ENCODE data around the gene THEM5.

THEM5 gene

DNA sequence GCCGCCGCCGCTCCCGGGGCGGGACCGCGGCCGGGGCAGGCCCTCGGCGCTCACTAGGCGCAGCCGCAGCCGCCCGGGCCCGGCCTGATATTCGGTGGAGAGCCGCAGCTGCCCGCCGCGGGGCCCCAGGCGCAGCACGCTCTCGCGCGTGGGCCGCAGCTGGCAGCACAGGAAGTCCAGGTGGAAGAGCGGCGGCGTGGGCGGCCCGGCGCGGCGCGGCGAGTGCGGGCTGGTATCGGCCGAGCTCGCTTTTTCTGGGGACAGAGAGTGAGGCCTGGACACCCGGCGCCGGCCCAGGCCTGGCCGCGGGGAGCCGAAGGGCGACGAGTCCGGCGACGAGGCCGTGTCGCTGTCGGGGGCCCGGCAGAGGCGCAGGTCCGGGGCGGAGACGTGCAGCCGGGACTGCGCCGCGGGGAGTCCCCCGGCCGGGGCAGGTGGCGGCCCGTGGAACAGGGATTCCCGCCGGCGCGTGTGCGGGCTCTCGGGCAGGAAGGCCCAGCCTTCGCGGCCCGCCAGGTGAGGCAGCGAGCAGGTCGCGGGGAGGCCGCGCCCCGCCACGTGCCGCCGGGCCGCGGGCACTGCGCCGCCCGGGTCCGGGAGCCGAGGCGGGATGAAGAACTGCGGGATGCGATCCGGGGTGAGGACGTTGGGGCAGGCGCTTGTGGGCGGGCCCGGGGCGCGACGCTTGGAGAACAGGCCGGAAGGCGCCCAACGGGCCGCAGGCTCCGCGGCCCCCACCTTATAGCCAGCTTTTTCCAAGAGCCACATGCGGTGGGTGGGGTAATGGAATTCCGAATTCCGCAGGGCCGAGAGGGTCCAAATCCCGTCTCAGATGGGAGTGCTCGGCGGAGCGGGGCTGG lies 15.1 kb downstream of the THEM5 start:
- peak; percentile 58 for DNase-seq

DNA sequence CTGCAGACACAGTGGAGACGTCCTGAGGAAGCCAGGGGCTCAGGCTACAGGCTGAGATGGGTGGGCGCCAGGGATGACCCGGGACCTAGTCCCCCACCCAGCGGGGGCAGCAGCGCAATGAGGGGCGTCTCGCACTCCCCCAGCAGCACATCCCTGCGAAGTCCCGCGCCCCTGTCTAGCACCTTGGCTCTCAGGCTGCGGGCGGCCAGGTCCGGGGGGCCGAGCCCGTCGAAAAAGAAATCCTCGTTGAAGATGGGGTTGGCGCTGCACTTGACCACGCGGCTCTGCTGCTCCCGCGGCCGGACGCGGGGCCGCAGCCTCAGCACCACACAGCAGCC lies 15.7 kb downstream of the THEM5 start:
- no peak for DNase-seq

DNA sequence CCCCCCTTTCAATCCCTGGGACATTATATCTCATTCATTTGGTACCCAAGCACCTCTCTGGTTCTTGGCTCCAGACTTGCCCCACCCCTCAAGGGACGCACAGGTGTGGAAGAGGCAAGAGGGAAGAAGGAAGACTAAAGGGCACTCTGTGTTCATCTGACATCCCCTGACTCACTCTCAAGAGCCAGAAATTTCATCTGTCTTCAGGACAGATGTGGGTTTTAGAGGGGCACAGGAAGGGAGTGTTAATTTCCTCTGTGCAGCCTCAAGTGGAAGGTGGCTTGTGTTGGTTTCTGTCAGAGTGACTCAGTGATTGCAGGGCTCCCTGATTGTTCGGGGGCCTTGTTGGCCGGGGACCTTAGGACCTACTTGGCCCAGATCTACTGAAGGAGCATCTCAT lies 16.3 kb downstream of the THEM5 start:
- peak; percentile 72 for DNase-seq

DNA sequence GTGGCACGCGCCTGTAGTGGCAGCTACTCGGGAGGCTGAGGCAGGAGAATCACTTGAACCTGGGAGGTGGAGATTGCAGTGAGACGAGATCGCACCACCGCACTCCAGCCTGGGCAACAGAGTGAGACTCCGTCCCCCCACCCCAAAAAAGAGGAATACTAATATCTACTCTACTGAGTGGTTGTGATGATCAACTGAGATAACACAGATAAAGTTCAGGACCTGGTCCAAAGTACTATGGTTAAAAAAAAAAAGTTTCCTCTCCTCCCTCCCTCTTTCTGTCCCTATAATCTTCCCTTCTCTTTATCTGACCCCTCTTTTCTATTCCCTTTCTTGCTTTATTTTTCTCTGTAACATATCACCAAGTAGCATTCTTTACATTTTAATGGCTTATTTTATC lies 17.9 kb downstream of the THEM5 start:
- DNase-seq: no peak

DNA sequence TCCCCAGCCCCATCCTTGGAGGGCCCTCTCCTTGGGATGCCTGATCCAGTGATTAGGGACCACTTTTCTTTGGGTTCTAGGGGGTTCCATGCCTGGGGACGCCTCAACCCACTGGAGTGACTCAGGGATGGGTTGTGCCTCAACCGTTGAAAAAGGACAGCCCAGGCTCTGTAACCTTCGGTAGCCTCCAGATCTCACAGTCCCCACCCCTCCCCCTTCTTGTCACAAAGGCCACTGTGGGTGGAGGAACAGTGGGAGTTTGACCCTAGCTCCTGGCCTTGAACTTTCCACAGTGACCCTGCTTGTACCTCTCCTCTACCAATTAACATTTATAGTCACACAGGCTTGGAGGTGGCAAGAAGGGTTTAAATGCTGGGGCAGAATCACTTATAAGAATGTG lies 19.3 kb downstream of the THEM5 start:
- no peak for DNase-seq

DNA sequence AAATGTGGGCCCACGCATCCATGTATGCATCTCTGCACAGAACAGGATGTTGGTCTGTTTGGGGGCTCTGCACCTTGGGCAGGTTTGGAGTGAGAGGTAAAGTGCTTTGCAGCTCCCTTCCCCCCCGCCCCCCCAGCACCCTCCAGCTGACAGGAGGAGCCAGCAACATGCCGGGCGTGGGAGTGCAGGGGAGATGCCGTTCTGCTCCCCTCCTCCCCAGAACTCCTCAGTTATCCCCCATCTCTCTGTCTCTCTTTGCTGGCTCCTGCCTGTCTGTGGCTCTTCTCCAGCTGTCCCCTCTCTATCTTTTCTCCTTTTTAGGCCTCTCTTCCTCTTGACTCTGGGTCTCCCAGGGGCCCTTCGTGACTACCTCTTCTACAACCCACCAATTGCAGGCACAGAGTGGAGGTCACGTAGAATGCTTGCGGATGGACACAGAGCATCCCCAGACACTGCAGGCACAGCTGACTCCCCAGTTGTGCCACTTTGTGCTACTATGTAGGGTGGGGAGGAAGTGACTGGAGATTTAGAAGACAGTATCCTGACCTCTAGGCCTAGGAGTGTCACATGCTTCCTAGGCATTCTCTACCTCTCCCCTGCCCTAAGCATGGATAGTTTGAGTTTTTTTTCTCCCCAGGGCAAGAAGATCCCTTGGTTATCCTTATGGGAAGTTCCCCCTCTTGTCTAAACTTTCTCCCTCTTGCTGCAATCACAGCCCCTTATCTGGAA lies 20.2 kb downstream of the THEM5 start:
- DNase-seq: no peak

DNA sequence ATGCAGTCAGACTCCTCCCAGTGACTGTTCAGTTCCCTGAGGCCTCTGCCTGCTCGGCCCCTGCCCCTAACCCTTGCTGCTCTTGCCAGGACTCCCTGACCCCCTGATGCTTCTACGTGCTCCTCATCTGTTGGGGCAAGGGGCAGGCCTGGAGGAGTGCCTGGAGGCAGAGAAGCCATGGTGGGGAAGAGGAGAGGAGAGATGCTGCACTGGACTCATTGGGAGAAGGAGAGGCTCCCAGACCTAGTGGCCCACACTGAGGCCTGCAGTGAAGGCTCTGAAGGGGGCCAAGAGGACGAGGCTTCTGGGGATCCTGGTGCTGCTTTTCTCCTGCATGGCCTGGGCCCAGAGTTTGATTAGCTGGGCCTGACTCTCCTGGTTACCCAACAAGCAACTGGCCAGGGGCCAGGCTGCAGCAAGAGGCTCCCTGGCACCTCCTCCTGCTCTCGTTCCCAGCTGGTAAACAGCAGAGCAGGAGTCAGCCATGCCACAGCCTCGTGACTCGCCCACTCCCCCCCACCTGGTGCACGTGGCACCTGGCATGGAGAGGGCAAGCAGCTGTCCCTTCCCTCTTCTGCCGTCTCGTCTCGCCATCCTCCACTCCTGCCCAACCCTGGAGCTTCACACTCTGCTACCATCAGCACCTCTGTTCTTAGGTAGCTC lies 21.1 kb downstream of the THEM5 start:
- DNase-seq: no peak

DNA sequence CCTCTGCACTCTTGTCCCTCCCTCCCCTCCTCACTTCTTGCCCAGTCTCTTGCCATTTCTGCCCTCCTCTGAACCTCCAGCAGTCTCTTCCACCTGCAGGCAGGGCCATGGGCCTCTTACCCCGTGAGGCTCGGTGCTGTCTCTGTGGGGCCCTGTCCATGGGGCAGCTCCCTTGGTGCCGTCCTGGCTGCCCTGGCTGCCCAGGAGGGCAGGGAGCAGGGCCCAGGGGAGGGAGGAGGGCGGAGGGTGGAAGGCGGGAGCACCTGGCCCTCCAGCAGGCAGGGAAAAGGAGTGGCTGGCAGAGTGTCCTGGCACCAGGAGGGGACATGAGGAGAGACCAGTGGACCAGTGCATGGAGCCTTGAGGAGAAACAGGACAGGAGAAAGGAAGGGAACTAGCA lies 21.9 kb downstream of the THEM5 start, which contains the start of gene RORC:
Gene RORC (minus strand): TSS at position 198 of the 400 bp plus-strand sequence. CDS start 38 bp downstream, at position 160.
- DNase-seq: no peak

DNA sequence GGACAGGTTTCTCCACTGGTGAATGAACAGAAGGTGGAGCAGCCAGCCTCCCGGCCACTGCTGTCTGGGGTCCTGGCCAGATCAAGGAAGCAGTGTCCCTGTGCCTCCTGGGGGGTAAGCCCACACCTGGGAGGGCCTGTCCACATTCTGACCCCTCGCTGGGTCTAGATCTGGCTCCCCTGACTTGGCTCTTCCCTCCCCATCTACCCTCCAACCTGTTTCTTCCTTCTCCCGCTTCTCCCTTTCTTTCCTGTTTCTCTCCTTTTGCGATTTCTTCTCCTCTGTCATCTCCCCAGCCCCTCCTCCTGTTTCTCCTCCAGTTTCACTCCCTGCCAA lies 22.3 kb downstream of the THEM5 start:
- DNase-seq: no peak

DNA sequence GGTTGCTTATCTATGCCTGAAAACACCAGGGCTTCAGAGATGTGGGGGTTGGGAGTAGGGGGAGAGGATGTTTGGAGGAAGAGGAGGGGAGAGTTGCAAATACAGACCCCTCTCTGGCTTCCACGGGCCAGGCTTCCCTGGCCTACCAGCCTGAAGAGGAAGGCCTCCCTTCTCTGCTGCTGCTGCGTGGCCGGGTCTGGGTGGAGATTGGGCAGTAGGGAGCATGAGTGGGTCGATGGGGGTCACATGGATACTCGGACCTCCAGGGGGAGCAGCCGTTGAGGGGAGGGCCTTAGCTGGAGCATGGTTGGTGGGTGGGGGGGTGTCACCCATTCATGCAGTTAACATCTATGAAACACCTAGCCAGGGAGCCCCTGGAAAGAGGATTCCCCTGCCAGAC lies 23.5 kb downstream of the THEM5 start:
- DNase-seq: no peak

DNA sequence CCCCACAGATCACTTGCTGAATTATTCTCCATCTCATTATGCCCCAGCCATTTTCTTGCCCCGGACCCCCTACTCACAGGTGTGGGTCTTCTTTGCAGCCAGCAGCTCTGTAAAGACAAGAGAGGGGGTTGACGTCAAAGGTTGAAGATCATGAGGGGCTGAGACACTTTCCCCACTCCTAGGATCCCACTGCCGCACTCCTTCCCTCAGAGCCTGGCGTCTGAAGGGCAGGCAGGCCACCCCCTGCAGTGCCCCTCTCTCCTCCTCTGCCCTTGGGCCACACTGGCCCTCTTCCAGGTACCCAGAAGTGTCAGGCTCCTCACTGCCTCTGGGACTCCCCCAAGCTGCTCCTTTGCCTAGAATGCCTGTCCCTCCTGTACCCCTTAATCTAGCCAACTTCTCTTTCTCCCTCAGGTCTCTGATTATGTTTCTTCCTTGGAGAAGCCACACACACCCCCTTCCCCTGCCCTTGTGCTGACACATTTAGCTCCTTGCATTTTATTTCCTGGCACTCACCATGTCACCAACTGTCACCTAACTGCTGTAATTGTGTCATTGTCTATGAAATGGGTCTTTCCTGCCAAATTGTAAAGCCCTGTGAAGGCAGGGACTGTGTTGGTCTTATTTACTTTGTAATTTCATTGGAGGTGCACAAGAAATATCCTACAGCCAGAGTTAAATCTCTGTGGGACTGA lies 24.0 kb downstream of the THEM5 start:
- DNase-seq: peak; percentile 78

DNA sequence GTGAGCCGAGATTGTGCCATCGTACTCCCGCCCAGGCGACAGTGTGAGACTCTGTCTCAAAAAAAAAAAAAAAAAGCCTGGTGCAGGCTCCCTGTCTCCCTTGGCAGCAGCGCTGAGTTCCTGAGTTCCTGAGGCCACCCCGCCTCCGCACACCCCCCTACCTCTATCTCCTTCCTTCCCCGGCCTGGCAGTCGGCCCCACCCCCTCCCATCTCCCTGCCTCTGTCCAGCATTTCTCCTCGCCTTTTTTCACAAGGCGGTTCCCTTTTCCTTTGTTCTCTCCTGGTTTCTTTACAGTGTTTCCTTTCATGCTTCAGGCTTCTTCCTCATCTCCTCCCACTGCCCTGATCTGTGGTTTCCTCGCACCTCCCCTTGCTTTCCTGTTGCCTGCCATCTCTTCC lies 24.6 kb downstream of the THEM5 start:
- peak; percentile 42 for DNase-seq

DNA sequence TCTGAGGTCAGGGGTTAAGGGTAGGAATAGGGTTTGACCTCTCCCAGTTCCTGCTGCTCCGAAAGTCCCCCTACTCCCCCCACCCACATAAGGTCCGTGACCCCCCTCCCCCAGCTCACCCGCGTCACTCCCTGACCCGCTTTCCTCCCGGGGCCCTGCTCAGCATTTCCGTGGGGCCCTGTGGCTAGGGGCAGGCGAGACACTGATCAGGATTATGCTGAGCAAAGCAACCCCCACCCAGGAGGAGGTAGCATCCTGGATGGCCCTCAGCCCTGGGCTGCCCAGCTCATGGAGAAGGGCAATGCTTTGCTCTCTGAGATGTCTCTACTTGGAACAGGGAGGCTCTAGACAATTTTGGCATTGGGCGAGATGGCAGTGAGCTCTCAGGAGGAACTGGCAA lies 25.7 kb downstream of the THEM5 start:
- DNase-seq: peak; percentile 49

DNA sequence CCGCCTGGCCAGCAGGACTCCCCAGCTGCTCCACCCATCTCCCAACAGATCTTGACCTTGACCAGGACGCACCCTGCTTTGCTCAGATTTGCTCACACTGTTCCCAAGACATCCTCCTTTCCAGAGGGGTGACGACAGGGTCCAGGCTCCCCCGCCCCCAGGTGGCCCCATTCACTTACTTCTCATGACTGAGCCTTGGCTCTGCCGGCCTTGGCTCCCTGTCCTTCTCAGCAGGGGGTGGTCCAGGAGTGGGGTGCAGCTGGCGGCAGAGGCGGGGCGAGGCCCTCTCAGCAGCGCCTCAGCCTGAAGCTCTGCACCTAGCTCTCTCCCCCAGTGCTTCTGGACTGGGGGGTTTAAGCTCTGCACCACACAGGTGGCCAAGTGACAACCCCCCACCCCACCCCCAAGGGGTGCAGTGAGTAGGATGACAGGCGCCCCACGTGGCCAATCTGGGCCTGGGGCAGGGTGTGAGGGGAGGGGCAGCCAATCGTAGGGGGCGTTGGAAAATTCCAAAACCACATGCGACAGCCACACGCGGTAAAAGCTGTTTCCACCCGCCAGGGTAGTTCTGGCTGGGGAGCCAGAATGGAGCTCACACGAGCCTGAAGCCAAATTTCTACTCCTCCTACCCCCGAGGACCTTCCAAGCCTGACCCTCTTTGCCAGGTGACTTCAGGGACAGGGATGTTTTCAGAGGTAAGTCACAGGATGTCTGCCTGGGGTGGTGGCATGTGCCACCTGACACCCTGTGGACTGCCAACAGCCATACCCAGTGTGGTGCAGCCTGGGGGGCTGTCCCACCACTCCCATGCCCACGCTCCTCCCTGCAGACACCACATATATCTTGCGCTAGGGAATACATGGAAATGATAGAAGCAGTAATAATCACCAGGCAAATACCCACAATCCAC lies 27.5 kb downstream of the THEM5 start:
- peak; percentile 57 for DNase-seq

DNA sequence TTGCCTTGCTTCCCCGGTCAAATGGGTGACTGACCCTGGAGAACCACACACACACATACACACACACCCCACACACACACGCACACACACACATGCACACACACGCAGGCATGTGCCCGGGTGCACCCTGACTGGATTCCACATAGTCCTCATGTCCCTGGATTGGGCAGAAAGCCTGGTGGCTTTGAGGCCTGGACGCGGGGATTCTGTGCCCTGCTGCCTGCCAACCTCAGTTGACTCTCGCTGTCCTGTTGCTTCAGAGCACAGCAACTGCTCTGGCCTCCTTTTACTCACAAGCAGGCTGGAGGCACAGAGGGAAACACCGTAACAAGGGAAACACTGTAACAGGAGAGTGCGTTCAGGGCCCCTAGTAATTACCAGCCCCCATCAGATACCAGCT lies 28.3 kb downstream of the THEM5 start:
- no peak for DNase-seq

DNA sequence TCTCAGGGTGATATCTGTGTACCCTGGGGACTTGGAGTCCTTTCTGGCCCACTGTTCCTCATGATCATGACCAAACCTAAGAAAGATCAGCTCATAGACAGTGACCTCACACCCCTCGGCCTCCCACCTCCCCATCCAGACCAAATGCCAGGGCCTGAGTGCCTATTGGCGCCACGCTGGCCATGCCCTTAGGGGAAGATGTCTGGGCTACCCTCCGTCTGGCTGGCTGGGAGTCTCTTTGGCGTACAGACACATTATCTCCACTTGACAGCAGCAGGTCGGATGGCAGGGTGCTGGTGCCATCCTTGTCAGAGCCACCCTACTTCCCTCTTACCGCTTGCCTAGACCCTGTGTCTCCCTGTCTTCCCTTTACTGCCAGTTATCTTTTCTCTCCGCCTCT lies 30.3 kb downstream of the THEM5 start:
- no peak for DNase-seq

DNA sequence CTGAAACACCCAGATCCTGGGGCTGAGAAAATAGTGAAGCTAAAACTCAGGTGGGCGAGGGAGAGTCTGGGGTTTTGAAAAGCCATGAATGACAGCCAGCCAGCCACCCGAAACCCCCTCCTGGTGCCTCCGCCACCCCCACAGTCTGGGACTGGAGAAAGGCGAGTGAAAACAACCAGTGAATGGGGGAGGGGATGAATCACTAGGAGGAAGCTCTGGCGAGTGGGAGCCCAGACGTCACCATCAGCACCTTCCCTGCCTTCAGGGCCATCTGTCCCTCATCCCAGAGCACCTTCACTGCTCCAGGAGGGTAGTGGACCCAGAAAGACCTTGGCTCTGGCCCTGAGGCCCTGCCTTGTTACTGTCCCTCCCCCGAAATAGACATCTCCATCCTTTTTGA lies 31.1 kb downstream of the THEM5 start:
- peak; percentile 55 for DNase-seq

DNA sequence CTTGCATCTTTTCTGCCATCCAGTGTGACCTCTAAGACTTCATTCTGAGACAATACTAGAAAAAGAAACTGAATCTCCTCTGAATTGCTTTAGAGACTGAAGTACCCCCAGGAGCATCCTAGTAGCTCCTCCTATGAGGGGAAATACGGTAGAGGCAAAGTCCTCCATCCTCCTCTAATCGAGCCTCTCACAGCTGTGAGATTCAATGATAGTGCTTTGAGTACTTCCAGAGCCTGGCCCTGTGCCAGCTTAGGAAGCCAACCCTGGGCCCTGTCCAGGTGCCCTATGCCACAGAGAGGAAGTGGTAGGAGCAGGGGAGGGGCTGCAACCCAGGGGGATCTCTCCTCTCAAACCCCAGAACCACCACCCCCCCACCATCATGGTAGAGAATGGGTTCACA lies 32.6 kb downstream of the THEM5 start:
- DNase-seq: peak; percentile 34

DNA sequence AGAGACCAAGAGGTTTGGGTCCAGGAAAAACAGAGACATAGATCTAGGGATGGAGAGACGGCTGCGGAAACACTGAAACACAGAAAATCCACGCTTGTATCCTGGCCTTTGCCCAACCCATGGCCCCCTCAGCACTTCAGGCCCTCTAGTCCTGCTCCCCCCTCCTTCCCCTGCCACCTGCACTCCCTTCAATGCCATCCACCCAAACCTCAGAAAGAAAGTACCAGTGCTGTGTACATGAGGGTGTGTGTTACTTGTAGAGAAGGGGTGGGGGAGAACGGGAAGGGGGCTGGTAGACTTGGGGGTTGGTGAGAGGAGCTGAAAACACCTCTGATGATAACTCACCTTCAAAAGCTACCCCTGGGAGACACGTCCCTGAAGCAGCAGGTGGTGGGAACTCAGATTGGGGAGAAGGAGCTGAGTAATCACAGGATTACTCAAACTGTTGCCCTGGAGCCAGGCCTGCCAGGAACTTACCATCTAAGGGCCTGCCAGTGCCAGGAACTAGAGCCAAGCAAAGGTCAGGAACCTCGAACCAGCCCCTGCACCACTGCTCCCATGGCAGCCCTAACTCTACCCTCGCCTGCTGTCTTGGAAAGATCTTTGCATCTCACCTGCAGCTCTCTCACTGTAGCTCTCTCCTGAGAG lies 33.4 kb downstream of the THEM5 start:
- DNase-seq: peak; percentile 66

DNA sequence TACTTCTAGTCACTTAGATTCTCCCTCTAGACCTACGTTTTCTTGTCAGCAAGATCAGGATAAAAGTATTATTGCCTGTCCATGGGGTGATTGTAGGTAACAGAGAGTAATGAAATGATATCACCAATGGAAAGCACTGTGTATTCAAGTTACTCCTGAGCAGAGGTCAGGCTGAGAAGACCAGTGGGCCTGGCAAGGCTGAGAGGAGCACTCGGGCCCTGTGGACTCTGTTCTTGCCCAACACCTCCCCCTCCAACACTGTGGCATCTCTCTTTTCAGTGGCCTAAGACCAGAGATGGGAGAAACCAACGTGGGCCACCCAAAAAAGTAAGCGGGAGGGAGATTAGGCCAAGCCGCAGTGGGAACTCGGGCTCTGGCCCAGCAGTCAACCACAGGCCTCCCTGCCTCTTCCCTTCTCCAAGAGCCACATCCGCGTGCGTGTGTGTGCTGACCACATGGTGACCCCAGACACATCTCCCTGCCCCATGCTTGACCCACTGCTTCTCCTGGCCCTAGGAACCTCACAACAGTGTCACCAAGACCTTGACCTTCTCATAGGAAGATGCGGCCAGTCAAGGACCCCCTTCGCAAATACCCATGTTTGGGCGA lies 34.2 kb downstream of the THEM5 start:
- no peak for DNase-seq

DNA sequence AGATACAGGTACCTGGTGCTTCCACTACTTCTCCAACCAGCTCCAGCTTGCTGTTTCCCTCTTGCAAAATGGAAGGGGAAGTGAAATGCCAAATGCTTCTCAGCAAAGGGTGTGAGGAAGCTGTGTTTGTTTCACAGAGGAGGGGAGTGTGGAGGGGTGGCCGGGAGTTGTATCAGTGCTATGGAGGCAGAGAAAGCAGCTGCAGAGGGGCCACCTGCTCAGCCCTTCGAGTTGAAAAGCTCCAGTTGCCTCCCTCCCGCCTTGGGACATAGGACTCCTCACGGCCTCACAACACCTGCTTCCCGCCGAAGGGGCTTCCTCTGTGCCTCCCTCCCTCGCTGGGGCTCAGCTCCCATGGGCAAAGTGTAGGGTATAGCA lies 36.2 kb downstream of the THEM5 start:
- DNase-seq: no peak
